GM12878 (cell line): ENCODE results near the gene AGAP1. TPM values are rescaled to one million over a fixed set of nuclear protein-coding genes. Genes with fewer than 3 reads are reported as not detected.

ENCODE experiments used
- ATAC-seq: fragments of 200-7000 bp; cut with Tn5 transposase; 3 replicates; pipeline ENCODE4 v1.9.1; 2020; ENCODE audit warnings: mild to moderate bottlenecking, moderate library complexity
- BruUV-seq: library from RNA; stranded (reverse); fragments of 400-500 nt; replicated peaks from 2 replicates; lab custom pipeline; 2021; lab: Mats Ljungman, UMichigan
- CTCF ChIA-PET: fragments of 300-600 bp; sonication (Branson Sonifier 250); formaldehyde crosslinking; extraction: SDS; loops from one replicate; lab custom pipeline; 2021; ENCODE audit warnings: inconsistent platforms; lab: Yijun Ruan, JAX
- POLR2A ChIA-PET: fragments of 350-600 bp; formaldehyde crosslinking; extraction: SDS; loops from one replicate; lab custom pipeline; 2021; ENCODE audit warnings: inconsistent platforms; lab: Charles Lee
- RAD21 ChIA-PET: fragments of 300-600 bp; sonication (Branson Sonifier 250); formaldehyde crosslinking; loops from one replicate; lab custom pipeline; 2023; ENCODE audit warnings: antibody characterized with exemption; ENCODE audit not compliant: unreplicated experiment; lab: Charles Lee
- SMC1A ChIA-PET: fragments of 300-600 bp; sonication (Branson Sonifier 250); formaldehyde crosslinking; loops from one replicate; lab custom pipeline; 2023; ENCODE audit not compliant: unreplicated experiment, uncharacterized antibody; lab: Charles Lee
- DNase-seq: peaks from one replicate; pipeline ENCODE4 v3.0.0-alpha.2; 2011; ENCODE audit warnings: low read depth, low spot score
- FAIRE-seq: peaks from 3 replicates; lab custom pipeline; 2011; peaks lifted over from hg19 to GRCh38; lab: Jason Lieb, UNC
- H2AFZ ChIP-seq: 2 replicates; pipeline ENCODE4 v1.6.0; 2011; ENCODE audit warnings: low read depth, low read length, control low read depth; ENCODE audit not compliant: control insufficient read depth
- H3K27ac ChIP-seq: 2 replicates; pipeline ENCODE4 v1.5.1; 2011; ENCODE audit warnings: control low read depth; ENCODE audit not compliant: control insufficient read depth, insufficient read depth
- H3K27me3 ChIP-seq, 2 experiments: replicated peaks in 1 of 2; 2 replicates each; pipeline versions ENCODE4 v1.6.0 to v1.6.1; 2011; ENCODE audit warnings: low read length in 1 of 2; ENCODE audit not compliant: control insufficient read depth in 2 of 2, insufficient read depth in 2 of 2
- H3K36me3 ChIP-seq, 2 experiments: 2 replicates each; pipeline ENCODE4 v1.5.1; 2011; ENCODE audit warnings: low read length in 1 of 2; ENCODE audit not compliant: control insufficient read depth in 2 of 2, insufficient read depth in 2 of 2
- H3K4me1 ChIP-seq: 2 replicates; pipeline ENCODE4 v1.6.1; 2011; ENCODE audit warnings: mild to moderate bottlenecking, low read length, moderate library complexity, mixed read lengths; ENCODE audit not compliant: control insufficient read depth, insufficient read depth
- H3K4me2 ChIP-seq: 2 replicates; pipeline ENCODE4 v1.6.0; 2011; ENCODE audit warnings: control low read depth; ENCODE audit not compliant: control insufficient read depth, insufficient read depth
- H3K4me3 ChIP-seq: fragments of 200-600 bp; sonication (generic); 2 replicates; pipeline ENCODE4 v1.5.1; 2016
- H3K79me2 ChIP-seq: 2 replicates; pipeline ENCODE4 v1.6.0; 2011; ENCODE audit warnings: low read length; ENCODE audit not compliant: control insufficient read depth, insufficient read depth
- H3K9ac ChIP-seq: 2 replicates; pipeline ENCODE4 v1.8.0; 2011; ENCODE audit warnings: low read length, control low read depth, mixed read lengths; ENCODE audit not compliant: control insufficient read depth, insufficient read depth
- H3K9me3 ChIP-seq: replicated peaks from 3 replicates; pipeline ENCODE4 v1.5.1; 2011; ENCODE audit warnings: mild to moderate bottlenecking, low read length; ENCODE audit not compliant: control insufficient read depth, insufficient read depth
- H4K20me1 ChIP-seq: 2 replicates; pipeline ENCODE4 v1.6.0; 2011; ENCODE audit not compliant: control insufficient read depth, insufficient read depth
- DPF2 ChIP-seq: fragments of 450-650 bp; IDR thresholded peaks from 2 replicates; pipeline ENCODE4 v1.6.1; 2017; ENCODE audit warnings: mild to moderate bottlenecking
- EP300 ChIP-seq, 2 experiments: fragments of 150-350 bp in 1 of 2; IDR thresholded peaks; 2 replicates each; pipeline ENCODE4 v1.6.1; 2011 to 2012; ENCODE audit warnings: low read depth in 2 of 2, low read length in 2 of 2, borderline replicate concordance in 1 of 2, improper control_type of control experiment in 1 of 2, inconsistent platforms in 1 of 2; ENCODE audit not compliant: control insufficient read depth in 1 of 2
- FOXM1 ChIP-seq: IDR thresholded peaks from 2 replicates; pipeline ENCODE4 v1.6.1; 2012; ENCODE audit warnings: low read depth, mild to moderate bottlenecking, inconsistent platforms, low read length, moderate library complexity
- MAX ChIP-seq: IDR thresholded peaks from 2 replicates; pipeline ENCODE4 v1.6.1; 2012; ENCODE audit warnings: low read depth, low read length, improper control_type of control experiment
- MEF2B ChIP-seq: fragments of 450-650 bp; IDR thresholded peaks from 2 replicates; pipeline ENCODE4 v1.6.1; 2018; ENCODE audit warnings: mild to moderate bottlenecking, moderate library complexity; ENCODE audit not compliant: partially characterized antibody, poor library complexity, severe bottlenecking
- PML ChIP-seq: IDR thresholded peaks from 2 replicates; pipeline ENCODE4 v1.6.1; 2012; ENCODE audit warnings: low read length, inconsistent platforms
- SREBF2 ChIP-seq: IDR thresholded peaks from 2 replicates; pipeline ENCODE4 v1.6.1; 2012; ENCODE audit warnings: mild to moderate bottlenecking, low read length
- TAF1 ChIP-seq: IDR thresholded peaks from 2 replicates; pipeline ENCODE4 v1.6.1; 2011; ENCODE audit warnings: mild to moderate bottlenecking, low read depth, low read length, borderline replicate concordance
- ZNF687 ChIP-seq: fragments of 450-650 bp; IDR thresholded peaks from 2 replicates; pipeline ENCODE4 v1.6.1; 2017; ENCODE audit warnings: mild to moderate bottlenecking, moderate library complexity
- WGBS: methylation state at CpG from one replicate; pipeline ENCODE4 v1.1.6; 2016; ENCODE audit warnings: low lambda C conversion rate; ENCODE audit not compliant: insufficient replicate concordance, insufficient coverage; ENCODE audit errors: missing lambda C conversion rate; 5-methylcytosine and 5-hydroxymethylcytosine counted together
- in situ Hi-C: fragments of 300-500 bp; cut with MboI; formaldehyde crosslinking; loops from 9 replicates; pipeline ENCODE4 v1.14.3; 2018; ENCODE audit warnings: mixed read lengths
- intact Hi-C: fragments of 100-400 bp; cut with micrococcal nuclease; formaldehyde crosslinking; loops from one replicate; pipeline ENCODE4 v1.14.2; 2022; ENCODE audit not compliant: unreplicated experiment
- polyA plus RNA-seq, 11 experiments: library from polyadenylated mRNA; depleted of rRNA in 4 of 11; unstranded in 6 of 11; stranded (reverse) in 5 of 11; fragments of >200 nt; fragmentation: Nextera tagmentation in 4 of 11; fragmentation: Illumina TruSeq in 1 of 11; extraction: Ambion mirVana in 4 of 11; extraction: Trizol in 1 of 11; gene quantifications; 1 replicate in 1 of 11; 2 replicates in 10 of 11; pipeline versions ENCODE4 v1.2.1 to v1.2.3, GENCODE V29; 2011 to 2016; ENCODE audit warnings: inconsistent platforms in 2 of 11, missing spikeins in 2 of 11, low read depth in 1 of 11
- total RNA-seq, 4 experiments: library from RNA; depleted of rRNA in 3 of 4; stranded (reverse); fragments of >200 nt in 3 of 4; fragmentation: Illumina TruSeq in 1 of 4; extraction: Trizol in 1 of 4; gene quantifications; 2 replicates each; pipeline versions ENCODE4 v1.2.1 to v1.2.3, GENCODE V29; 2013 to 2021

Gene AGAP1
- total and polyA plus RNA-seq, 10 of the 15 experiments (the other 5 are each of a cell fraction or from before 2014, with no cell fraction given) = 0.05 to 0.15 (median 0.06) TPM; not detected in 7

GRCh38 chr2:235832941-235833340 is 339.1 kb downstream of the AGAP1 start (continued):
- TF ChIP-seq ZNF687 (no peak), PML (no peak), DPF2 (no peak), FOXM1 (no peak)

- no peaks in the 10 kb centered on the region for H3K9me3 ChIP-seq
- CTCF ChIA-PET = no interaction called here
- in situ Hi-C loops (no loop called here), intact Hi-C loops (no loop called here)
- POLR2A ChIA-PET = no interaction called here
- H3K4me3 ChIP-seq = no peak overlapping the region
- RAD21 ChIA-PET = no interaction called here
- no peaks in the 10 kb centered on the region for H3K27me3 ChIP-seq
- no peak overlapping the region for H3K27ac ChIP-seq
- ATAC-seq (no peak), DNase-seq (no peak), FAIRE-seq (no peak)
- SMC1A ChIA-PET = no interaction called here
- no peak overlapping the region for H3K4me2 ChIP-seq
- H2AFZ ChIP-seq = no peak overlapping the region
- H3K9ac ChIP-seq = no peak overlapping the region
- H4K20me1 ChIP-seq = no peaks in the 10 kb centered on the region
- H3K4me1 ChIP-seq = no peaks in the 10 kb centered on the region
- TF ChIP-seq TAF1 = no peak
- TF ChIP-seq SREBF2 = no peak
- TF ChIP-seq MEF2B = no peak
- no peak for TF ChIP-seq EP300 (IDR thresholded peaks at IDR 0.05; ENCODE audit: borderline replicate concordance in 1 of 2, control insufficient read depth in 1 of 2, low read depth in 2 of 2, low read length in 2 of 2)
- TF ChIP-seq MAX = no peak
- no peaks in the 10 kb centered on the region for H3K36me3 ChIP-seq
- 22% methylated on average over 11 of the region's 11 CpGs for WGBS
- no peaks in the 10 kb centered on the region for H3K79me2 ChIP-seq
- BruUV-seq = no TSS peak
Observed at GRCh38 chr2:235833971-235834620, 340.3 kb downstream of the AGAP1 start.
